Activated effector memory CD4-positive, alpha-beta T cell treated with anti-CD3 and anti-CD28 coated beads, Interleukin-2, amount 50 U/mL, for 16 hours (primary cell): ENCODE data around the gene ARRDC5.
"Not testable (repeated sequence)": the region's sequence is repeated elsewhere in the genome, so short reads cannot be mapped to it uniquely, and the experiment has no call there.

Source experiments
- DNase-seq: peaks from one replicate; pipeline ENCODE4 v3.0.0-alpha.2; 2020

The ARRDC5 gene

GRCh38 chr19:4867534-4868285 lies 35.0 kb downstream of the ARRDC5 start, which contains the start of gene PLIN3:
Gene PLIN3, minus strand, starts transcription at chr19:4867667. Its CDS starts 6,273 bp downstream, at chr19:4861394.
- DNase-seq, result peak; percentile 95

GRCh38 chr19:4866595-4867424 lies 35.9 kb downstream of the ARRDC5 start:
- peak; percentile 82 for DNase-seq

GRCh38 chr19:4861147-4861546 lies 41.5 kb downstream of the ARRDC5 start:
- DNase-seq, result no peak

- DNase-seq, result no peak
These were observed 43.0 kb downstream of the ARRDC5 start for GRCh38 chr19:4859697-4860096.

- not testable (repeated sequence) for DNase-seq
These were observed 46.2 kb downstream of the ARRDC5 start for GRCh38 chr19:4856468-4856867.

- DNase-seq, result not testable (repeated sequence)
These were observed 49.2 kb downstream of the ARRDC5 start for GRCh38 chr19:4853506-4853905.

GRCh38 chr19:4852484-4852883 lies 50.2 kb downstream of the ARRDC5 start:
- no peak for DNase-seq

- peak; percentile 91 for DNase-seq
These were observed 51.0 kb downstream of the ARRDC5 start for GRCh38 chr19:4851551-4852290.

GRCh38 chr19:4849019-4849418 lies 53.7 kb downstream of the ARRDC5 start:
- DNase-seq, result no peak

- DNase-seq, result no peak
These were observed 55.3 kb downstream of the ARRDC5 start for GRCh38 chr19:4847190-4847973.

- not testable (repeated sequence) for DNase-seq
These were observed 56.7 kb downstream of the ARRDC5 start for GRCh38 chr19:4845975-4846374.

GRCh38 chr19:4844348-4845179 lies 58.1 kb downstream of the ARRDC5 start:
- DNase-seq, result no peak

- no peak for DNase-seq
These were observed 59.1 kb downstream of the ARRDC5 start for GRCh38 chr19:4843647-4843965.
